Skeletal muscle tissue (tissue), 4 donors: Measurements from ENCODE around the gene GRID1. TPM values are rescaled to one million over a fixed set of nuclear protein-coding genes. Genes with fewer than 3 reads are reported as not detected.

Source experiments
- H3K27ac ChIP-seq: one replicate; pipeline ENCODE4 v1.7.0; 2013; ENCODE audit warnings: mild to moderate bottlenecking, low read depth, low read length, inconsistent platforms
- H3K27me3 ChIP-seq, 3 donors: one replicate each; pipeline ENCODE4 v1.7.0; 2013; ENCODE audit warnings: low read length in 3 of 3; ENCODE audit not compliant: control insufficient read depth in 3 of 3, insufficient read depth in 3 of 3
- H3K36me3 ChIP-seq, 3 donors: one replicate each; pipeline ENCODE4 v1.7.0; 2013; ENCODE audit warnings: low read length in 3 of 3; ENCODE audit not compliant: control insufficient read depth in 3 of 3, insufficient read depth in 3 of 3
- H3K4me1 ChIP-seq, 3 donors: one replicate each; pipeline ENCODE4 v1.7.0; 2013; ENCODE audit warnings: low read length in 3 of 3, mild to moderate bottlenecking in 3 of 3; ENCODE audit not compliant: control insufficient read depth in 3 of 3, insufficient read depth in 3 of 3
- H3K4me3 ChIP-seq, 3 donors: one replicate each; pipeline ENCODE4 v1.7.0; 2013; ENCODE audit warnings: low read length in 3 of 3
- H3K9ac ChIP-seq, 3 donors: one replicate each; pipeline ENCODE4 v1.7.0; 2013; ENCODE audit warnings: low read length in 3 of 3, mild to moderate bottlenecking in 3 of 3, moderate library complexity in 2 of 3, low read depth in 1 of 3
- H3K9me3 ChIP-seq, 3 donors: one replicate each; pipeline ENCODE4 v1.7.0; 2013; ENCODE audit warnings: low read length in 3 of 3; ENCODE audit not compliant: control insufficient read depth in 3 of 3
- total RNA-seq: library from RNA; depleted of rRNA; stranded (reverse); fragments of >200 nt; gene quantifications from one replicate; pipeline ENCODE4 v1.2.3, GENCODE V29; 2014
- donor health status: Osteomylitis.

GRID1 gene
- total RNA-seq, 1 donor from 2014 or later: 2.1 TPM

GRCh38 chr10:85811405-85811804 lies 555.2 kb downstream of the GRID1 start:
- Histone ChIP-seq H3K4me3 (no peak overlapping the region), H3K27ac (no peak overlapping the region), H3K4me1 (no peaks in the 10 kb centered on the region), H3K27me3 (no peaks in the 10 kb centered on the region), H3K9ac (no peak overlapping the region), H3K9me3 (peaks cover 4 to 10% (median 7%) of the 10 kb centered on the region in 3 donors), H3K36me3 (no peaks in the 10 kb centered on the region)

- no peaks in the 10 kb centered on the region for H3K4me1 ChIP-seq
- peaks cover 4 to 10% (median 7%) of the 10 kb centered on the region in 3 donors for H3K9me3 ChIP-seq
- no peak overlapping the region for H3K9ac ChIP-seq
- no peak overlapping the region for H3K4me3 ChIP-seq
- no peak overlapping the region for H3K27ac ChIP-seq
- H3K36me3 ChIP-seq: no peaks in the 10 kb centered on the region
- H3K27me3 ChIP-seq: no peaks in the 10 kb centered on the region
These were observed 555.9 kb downstream of the GRID1 start for GRCh38 chr10:85810674-85811073.

GRCh38 chr10:85795460-85795859 lies 571.1 kb downstream of the GRID1 start:
- Histone ChIP-seq H3K4me1 (peaks cover 6 to 19% (median 15%) of the 10 kb centered on the region in 3 donors), H3K4me3 (no peak overlapping the region), H3K27ac (no peak overlapping the region), H3K9ac (no peak overlapping the region), H3K9me3 (no peaks in the 10 kb centered on the region), H3K27me3 (peaks cover 0 to 3% (median 0%) of the 10 kb centered on the region in 3 donors), H3K36me3 (no peaks in the 10 kb centered on the region)

DNA sequence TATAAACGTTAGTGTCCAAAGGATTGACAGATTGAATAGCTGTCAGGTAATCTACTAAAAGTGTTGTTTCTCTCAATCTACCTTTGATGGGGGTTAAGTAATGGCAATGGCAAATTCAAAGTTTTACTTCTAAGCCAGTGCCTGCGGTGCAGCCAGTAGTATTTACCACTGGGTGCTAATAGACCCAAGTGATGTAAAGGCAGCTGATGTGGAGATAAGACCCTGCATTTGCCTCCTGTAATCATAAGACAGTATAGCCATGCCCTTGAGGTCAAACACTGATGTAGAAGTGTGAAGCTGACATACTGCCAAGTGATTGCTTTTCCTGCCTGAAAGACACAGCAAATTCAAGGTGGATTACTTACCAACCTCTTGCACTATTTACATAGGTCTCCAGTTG lies 572.0 kb downstream of the GRID1 start:
- Histone ChIP-seq H3K9me3 (no peaks in the 10 kb centered on the region), H3K9ac (no peak overlapping the region), H3K4me3 (no peak overlapping the region), H3K4me1 (peaks cover 12 to 27% (median 20%) of the 10 kb centered on the region in 3 donors), H3K36me3 (no peaks in the 10 kb centered on the region), H3K27me3 (peaks cover 0 to 3% (median 0%) of the 10 kb centered on the region in 3 donors), H3K27ac (no peak overlapping the region)

DNA sequence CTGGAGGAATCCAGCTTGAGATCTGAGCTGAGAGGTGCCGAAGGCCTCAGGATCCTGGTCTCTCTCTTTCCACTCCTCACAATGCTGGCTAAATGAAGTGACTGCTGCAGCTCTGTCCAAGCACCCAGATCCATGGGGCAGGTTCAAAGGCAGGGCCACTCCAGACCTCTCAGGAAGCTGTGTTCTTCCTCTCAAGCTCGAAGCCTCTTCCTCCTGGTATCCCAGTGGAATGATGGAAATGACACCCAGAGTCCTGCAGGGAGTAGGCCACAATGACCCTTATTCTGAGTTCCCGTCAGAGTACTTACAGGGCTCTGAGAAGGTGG lies 574.1 kb downstream of the GRID1 start:
- H3K4me3 ChIP-seq: no peak overlapping the region
- no peaks in the 10 kb centered on the region for H3K9me3 ChIP-seq
- H3K27me3 ChIP-seq: peaks cover 0 to 5% (median 0%) of the 10 kb centered on the region in 3 donors
- no peak overlapping the region for H3K9ac ChIP-seq
- no peak overlapping the region for H3K27ac ChIP-seq
- peaks cover 12 to 27% (median 20%) of the 10 kb centered on the region in 3 donors for H3K4me1 ChIP-seq
- H3K36me3 ChIP-seq: no peaks in the 10 kb centered on the region

DNA sequence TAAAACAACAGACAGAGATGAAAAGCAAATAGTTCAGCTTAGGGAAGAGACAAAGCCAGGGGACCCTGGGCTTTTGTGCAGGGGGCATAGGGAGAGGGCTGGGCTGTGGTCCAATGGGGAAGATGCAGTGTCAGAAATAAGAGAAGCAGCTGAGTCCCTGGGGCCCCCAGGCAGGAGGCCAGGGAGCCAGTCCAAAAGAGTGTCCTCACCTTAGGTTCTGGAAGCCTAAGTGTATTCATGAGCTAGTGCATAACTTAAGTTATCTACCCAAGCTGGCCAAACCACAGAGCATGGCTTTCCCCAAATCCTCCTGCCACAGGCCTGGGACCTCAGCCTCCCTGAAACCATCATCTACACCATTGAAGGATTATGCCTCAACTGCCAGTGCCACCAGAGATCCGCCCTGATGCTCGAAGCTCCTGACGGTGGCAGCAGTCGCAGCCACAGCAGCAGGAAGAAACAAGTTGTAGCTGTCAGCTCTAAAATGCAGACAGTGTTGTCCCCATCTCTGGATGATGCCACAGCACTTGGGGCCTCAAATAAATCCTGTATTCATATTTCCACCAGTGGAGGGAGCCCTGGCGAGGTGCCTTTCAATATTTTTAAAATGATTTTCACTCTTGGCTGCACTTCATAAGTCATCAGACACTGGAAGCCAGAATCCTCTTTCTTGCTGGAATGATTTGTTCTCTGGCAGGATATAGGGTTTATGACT lies 574.6 kb downstream of the GRID1 start:
- Histone ChIP-seq H3K9me3 (no peaks in the 10 kb centered on the region), H3K4me3 (no peak overlapping the region), H3K27me3 (peaks cover 0 to 5% (median 0%) of the 10 kb centered on the region in 3 donors), H3K9ac (no peak overlapping the region), H3K27ac (no peak overlapping the region), H3K4me1 (peaks cover 12 to 27% (median 20%) of the 10 kb centered on the region in 3 donors), H3K36me3 (no peaks in the 10 kb centered on the region)

DNA sequence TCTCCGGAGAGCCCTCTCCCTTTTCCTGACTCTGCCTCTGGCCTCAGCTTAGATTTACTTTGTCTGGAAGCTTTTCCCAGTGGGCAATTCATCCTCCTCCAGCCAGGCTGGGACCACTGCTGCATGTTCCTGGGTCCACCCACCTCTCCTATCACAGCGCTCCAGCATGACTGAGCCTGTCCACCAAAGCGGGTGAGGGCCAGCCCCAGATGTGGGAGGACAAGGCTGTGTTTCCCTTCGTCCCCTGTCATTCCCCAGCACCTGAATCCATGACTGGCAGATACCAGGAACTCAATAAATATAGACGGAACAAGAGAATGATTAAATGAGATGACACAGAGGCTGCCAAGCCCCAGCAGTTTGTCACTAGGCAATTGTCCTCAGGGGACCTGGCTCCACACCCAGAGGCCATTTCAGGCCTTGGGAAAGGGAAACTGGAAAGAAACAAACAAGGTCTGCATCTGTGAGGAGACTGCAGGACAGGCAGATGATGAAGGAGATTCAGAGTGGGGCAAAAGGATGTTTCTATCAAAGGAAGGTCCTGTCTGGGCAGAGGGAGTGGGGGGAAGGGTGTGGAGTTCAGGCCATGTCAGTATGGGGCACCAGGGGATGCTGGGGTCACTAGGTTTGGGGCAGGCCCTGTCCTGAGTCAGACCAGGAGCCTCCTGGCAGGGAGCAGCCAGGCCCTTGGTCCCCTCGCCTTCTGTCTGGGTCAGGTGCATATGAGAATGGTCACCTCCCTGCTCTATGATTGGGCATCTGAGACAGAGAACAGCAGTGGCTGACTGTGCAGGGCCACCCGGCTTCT lies 576.4 kb downstream of the GRID1 start:
- no peaks in the 10 kb centered on the region for H3K36me3 ChIP-seq
- H3K9me3 ChIP-seq: no peaks in the 10 kb centered on the region
- no peak overlapping the region for H3K27ac ChIP-seq
- H3K4me3 ChIP-seq: no peak overlapping the region
- peaks cover 0 to 7% (median 0%) of the 10 kb centered on the region in 3 donors for H3K27me3 ChIP-seq
- no peak overlapping the region for H3K9ac ChIP-seq
- peaks cover 12 to 27% (median 20%) of the 10 kb centered on the region in 3 donors for H3K4me1 ChIP-seq

DNA sequence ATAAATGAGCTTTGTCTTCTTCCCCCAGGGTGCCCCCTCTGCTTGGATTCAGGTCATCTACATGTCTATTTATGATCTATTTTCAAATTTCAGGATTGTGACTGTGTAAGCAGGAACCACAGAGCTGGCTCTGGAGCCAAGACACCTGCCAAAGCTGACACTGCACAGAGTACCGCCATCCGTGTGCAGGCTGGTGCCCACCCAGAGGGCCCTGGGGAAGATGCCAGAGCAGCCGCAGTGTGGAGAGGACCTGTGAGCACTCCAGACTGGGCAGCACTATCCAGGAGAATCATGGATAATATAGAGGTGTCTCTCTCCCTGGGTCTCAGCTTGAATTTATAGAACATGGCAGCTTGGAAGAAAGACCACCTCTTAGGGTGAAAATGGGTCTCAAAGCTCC lies 577.5 kb downstream of the GRID1 start:
- Histone ChIP-seq H3K27me3 (peaks cover 0 to 7% (median 0%) of the 10 kb centered on the region in 3 donors), H3K27ac (no peak overlapping the region), H3K9ac (no peak overlapping the region), H3K4me1 (peaks cover 12 to 29% (median 20%) of the 10 kb centered on the region in 3 donors), H3K36me3 (no peaks in the 10 kb centered on the region), H3K9me3 (no peaks in the 10 kb centered on the region), H3K4me3 (no peak overlapping the region)

- Histone ChIP-seq H3K27me3 (peaks cover 0 to 7% (median 0%) of the 10 kb centered on the region in 3 donors), H3K4me1 (peaks cover 12 to 29% (median 20%) of the 10 kb centered on the region in 3 donors), H3K27ac (no peak overlapping the region), H3K9me3 (no peaks in the 10 kb centered on the region), H3K4me3 (no peak overlapping the region), H3K36me3 (no peaks in the 10 kb centered on the region), H3K9ac (no peak overlapping the region)
These were observed 578.0 kb downstream of the GRID1 start for GRCh38 chr10:85788570-85788969.

DNA sequence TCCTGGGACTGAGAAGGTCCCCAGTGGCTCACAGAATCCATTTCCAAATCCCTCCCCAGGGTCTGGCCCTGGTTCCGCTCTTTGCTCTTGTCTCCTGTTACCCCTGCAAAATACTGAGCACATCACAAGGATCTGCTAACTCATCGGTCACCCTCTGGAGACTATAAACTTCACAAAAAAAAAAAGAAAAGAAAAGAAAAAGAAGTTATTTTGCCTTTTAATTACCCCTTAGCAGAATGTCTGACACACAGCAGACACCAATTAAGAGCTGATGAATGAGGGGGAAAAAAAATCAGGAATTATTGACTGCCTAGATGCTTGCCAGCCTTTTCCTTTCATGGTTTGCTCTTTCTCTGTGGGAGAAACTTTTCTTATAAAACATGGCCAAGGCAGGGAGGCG lies 578.7 kb downstream of the GRID1 start:
- Histone ChIP-seq H3K36me3 (no peaks in the 10 kb centered on the region), H3K9me3 (no peaks in the 10 kb centered on the region), H3K4me1 (peaks cover 9 to 24% (median 16%) of the 10 kb centered on the region in 3 donors), H3K9ac (no peak overlapping the region), H3K27me3 (peaks cover 0 to 7% (median 0%) of the 10 kb centered on the region in 3 donors), H3K27ac (no peak overlapping the region), H3K4me3 (no peak overlapping the region)
